CD14-positive monocyte (primary cell): ENCODE results near the gene MPST. TPM values are rescaled to one million over a fixed set of nuclear protein-coding genes. Genes with fewer than 3 reads are reported as not detected.

ENCODE experiments used
- DNase-seq, 3 donors: peaks; one replicate each; pipeline ENCODE4 v3.0.0-alpha.2; 2011 to 2022
- H2AFZ ChIP-seq: 2 replicates; pipeline ENCODE4 v1.6.0; 2012; ENCODE audit warnings: mild to moderate bottlenecking, low read depth, low read length, inconsistent platforms; ENCODE audit not compliant: insufficient read depth, poor library complexity, severe bottlenecking
- H3K27ac ChIP-seq, 2 donors: 1 replicate in 1 of 2; 2 replicates in 1 of 2; pipeline ENCODE4 v1.5.1; 2012 to 2013; ENCODE audit warnings: low read length in 2 of 2, control low read depth in 1 of 2, inconsistent platforms in 1 of 2, low read depth in 1 of 2, mild to moderate bottlenecking in 1 of 2
- H3K27me3 ChIP-seq, 2 donors: one replicate each; pipeline versions ENCODE4 v1.6.0 to v1.6.1; 2011 to 2013; ENCODE audit warnings: low read length in 2 of 2; ENCODE audit not compliant: control insufficient read depth in 2 of 2, insufficient read depth in 2 of 2
- H3K36me3 ChIP-seq, 2 donors: replicated peaks in 1 of 2; 1 replicate in 1 of 2; 2 replicates in 1 of 2; pipeline versions ENCODE4 v1.5.1 to v1.6.1; 2012 to 2013; ENCODE audit warnings: low read length in 2 of 2, control low read depth in 1 of 2, inconsistent platforms in 1 of 2, mild to moderate bottlenecking in 1 of 2; ENCODE audit not compliant: insufficient read depth in 2 of 2, control insufficient read depth in 1 of 2
- H3K4me1 ChIP-seq, 2 donors: 1 replicate in 1 of 2; 2 replicates in 1 of 2; pipeline versions ENCODE4 v1.5.1 to v1.6.1; 2012 to 2013; ENCODE audit warnings: low read length in 2 of 2, control low read depth in 1 of 2, inconsistent platforms in 1 of 2, mild to moderate bottlenecking in 1 of 2, moderate library complexity in 1 of 2; ENCODE audit not compliant: insufficient read depth in 2 of 2, control insufficient read depth in 1 of 2
- H3K4me2 ChIP-seq: replicated peaks from 2 replicates; pipeline ENCODE3; 2012; ENCODE audit warnings: low read length, moderate library complexity, mild to moderate bottlenecking; ENCODE audit not compliant: poor library complexity, severe bottlenecking; ENCODE audit errors: extremely low read depth
- H3K4me3 ChIP-seq, 3 experiments: fragments of 200-600 bp in 1 of 3; sonication (generic) in 1 of 3; replicated peaks in 1 of 3; 1 replicate in 2 of 3; 2 replicates in 1 of 3; pipeline ENCODE4 v1.5.1; 2011 to 2013; ENCODE audit warnings: low read length in 3 of 3, mild to moderate bottlenecking in 3 of 3, control low read depth in 2 of 3, low read depth in 2 of 3, inconsistent platforms in 1 of 3, moderate library complexity in 1 of 3
- H3K79me2 ChIP-seq: 2 replicates; pipeline ENCODE4 v1.6.0; 2012; ENCODE audit warnings: mild to moderate bottlenecking, control low read depth, inconsistent platforms, low read length, moderate library complexity; ENCODE audit not compliant: insufficient read depth
- H3K9ac ChIP-seq: 2 replicates; pipeline ENCODE4 v1.6.0; 2017; ENCODE audit warnings: low read length, mild to moderate bottlenecking; ENCODE audit not compliant: insufficient read depth, poor library complexity, severe bottlenecking
- H3K9me3 ChIP-seq, 2 donors: replicated peaks in 1 of 2; 1 replicate in 1 of 2; 2 replicates in 1 of 2; pipeline versions ENCODE4 v1.5.1 to v1.6.1; 2012 to 2013; ENCODE audit warnings: low read length in 2 of 2, control low read depth in 1 of 2; ENCODE audit not compliant: control insufficient read depth in 1 of 2, insufficient read depth in 1 of 2
- H4K20me1 ChIP-seq: 2 replicates; pipeline ENCODE4 v1.6.0; 2012; ENCODE audit warnings: mild to moderate bottlenecking, low read length, control low read depth, moderate library complexity; ENCODE audit not compliant: insufficient read depth
- H3K27ac Mint-ChIP-seq, 7 donors: one replicate each; pipeline ENCODE4 v1.8.0; 2020; ENCODE audit warnings: mild to moderate bottlenecking in 7 of 7, mixed read lengths in 7 of 7, moderate library complexity in 6 of 7, inconsistent platforms in 2 of 7
- H3K27me3 Mint-ChIP-seq, 3 donors: one replicate each; pipeline ENCODE4 v1.8.0; 2021 to 2022; ENCODE audit warnings: low read depth in 3 of 3, mild to moderate bottlenecking in 3 of 3, mixed read lengths in 3 of 3, moderate library complexity in 3 of 3, inconsistent platforms in 1 of 3
- H3K36me3 Mint-ChIP-seq, 2 donors: one replicate each; pipeline ENCODE4 v1.8.0; 2020; ENCODE audit warnings: mixed read lengths in 2 of 2, inconsistent platforms in 1 of 2, mild to moderate bottlenecking in 1 of 2
- H3K4me1 Mint-ChIP-seq: one replicate; pipeline ENCODE4 v1.8.0; 2020; ENCODE audit warnings: mild to moderate bottlenecking, mixed read lengths
- H3K4me3 Mint-ChIP-seq, 2 donors: one replicate each; pipeline ENCODE4 v1.8.0; 2020; ENCODE audit warnings: mild to moderate bottlenecking in 2 of 2, mixed read lengths in 2 of 2, moderate library complexity in 1 of 2
- H3K9me3 Mint-ChIP-seq, 7 donors: one replicate each; pipeline ENCODE4 v1.8.0; 2020 to 2022; ENCODE audit warnings: mixed read lengths in 7 of 7, mild to moderate bottlenecking in 6 of 7, moderate library complexity in 6 of 7, inconsistent platforms in 2 of 7
- CTCF ChIP-seq: fragments of 200-600 bp; IDR thresholded peaks from one replicate; pipeline ENCODE4 v1.8.0; 2022; ENCODE audit warnings: antibody characterized with exemption, mild to moderate bottlenecking
- WGBS: methylation state at CpG from one replicate; pipeline ENCODE4 v1.1.5; 2013; ENCODE audit warnings: missing lambda C conversion rate; ENCODE audit not compliant: insufficient coverage; 5-methylcytosine and 5-hydroxymethylcytosine counted together
- intact Hi-C, 2 donors: fragments of 100-400 bp; cut with micrococcal nuclease; formaldehyde crosslinking; loops; one replicate each; pipeline versions ENCODE4 v1.15.0 to v1.15.1; 2023
- polyA plus RNA-seq, 3 donors: library from polyadenylated mRNA; depleted of rRNA in 1 of 3; unstranded in 2 of 3; stranded (reverse) in 1 of 3; fragments of 300-500 nt in 2 of 3; fragments of >200 nt in 1 of 3; fragmentation: Illumina TruSeq in 2 of 3; gene quantifications; 1 replicate in 2 of 3; 2 replicates in 1 of 3; pipeline ENCODE4 v1.2.3, GENCODE V29; 2012 to 2021

Gene MPST
- polyA plus RNA-seq, 3 donors, result 27.9 to 53.7 (median 51.2) TPM

- Histone ChIP-seq H2AFZ (no peak overlapping the region), H3K4me2 (no peak overlapping the region), H3K4me3 (no peak overlapping the region), H4K20me1 (no peaks in the 10 kb centered on the region), H3K9me3 (no peaks in the 10 kb centered on the region), H3K4me1 (no peaks in the 10 kb centered on the region), H3K27me3 (no peaks in the 10 kb centered on the region), H3K9ac (no peak overlapping the region), H3K36me3 (no peaks in the 10 kb centered on the region), H3K27ac (no peak overlapping the region), H3K79me2 (no peaks in the 10 kb centered on the region)
- WGBS, result 91% methylated on average over 10 of the region's 12 CpGs
- H3K9me3 Mint-ChIP-seq, result peaks cover 0 to 8% (median 3%) of the 10 kb centered on the region in 7 donors
- no peak overlapping the region for H3K4me3 Mint-ChIP-seq
- peaks cover 3 to 23% (median 14%) of the 10 kb centered on the region in 3 donors for H3K27me3 Mint-ChIP-seq
- no peaks in the 10 kb centered on the region for H3K36me3 Mint-ChIP-seq
- no peaks in the 10 kb centered on the region for H3K4me1 Mint-ChIP-seq
- TF ChIP-seq CTCF, result no peak
- intact Hi-C loops, result no loop called here
- DNase-seq, result no peak
- no peak overlapping the region for H3K27ac Mint-ChIP-seq
Observed at GRCh38 chr22:37001826-37002225, 17.7 kb upstream of the MPST start.

- Mint-ChIP-seq H3K4me1 (peaks cover 4% of the 10 kb centered on the region), H3K27me3 (peaks cover 1 to 27% (median 13%) of the 10 kb centered on the region in 3 donors), H3K36me3 (no peaks in the 10 kb centered on the region), H3K27ac (no peak overlapping the region), H3K9me3 (peaks cover 0 to 8% (median 3%) of the 10 kb centered on the region in 7 donors), H3K4me3 (no peak overlapping the region)
- H2AFZ ChIP-seq, result no peak overlapping the region
- 80% methylated on average over 1 of the region's 7 CpGs for WGBS
- no peak overlapping the region for H3K4me2 ChIP-seq
- no peaks in the 10 kb centered on the region for H3K79me2 ChIP-seq
- DNase-seq, result no peak
- no peaks in the 10 kb centered on the region for H4K20me1 ChIP-seq
- H3K27me3 ChIP-seq, result peaks cover 0 to 3% of the 10 kb centered on the region in 2 donors
- intact Hi-C loops, result no loop called here
- H3K4me3 ChIP-seq, result no peak overlapping the region
- H3K4me1 ChIP-seq, result no peaks in the 10 kb centered on the region
- TF ChIP-seq CTCF, result no peak
- no peak overlapping the region for H3K27ac ChIP-seq
- H3K36me3 ChIP-seq, result no peaks in the 10 kb centered on the region
- no peak overlapping the region for H3K9ac ChIP-seq
- no peaks in the 10 kb centered on the region for H3K9me3 ChIP-seq
Observed at GRCh38 chr22:37002633-37003032, 16.9 kb upstream of the MPST start.
